BE2C (cell line): ENCODE results near the gene ADAMTS2.

Experiments used
- DNase-seq: peaks from one replicate; pipeline ENCODE4 v3.0.0-alpha.2; 2020
- H3K27me3 ChIP-seq: fragments of 250-450 bp; sonication (Bioruptor Pico); 2 replicates; pipeline ENCODE4 v1.5.1; 2020; ENCODE audit warnings: mild to moderate bottlenecking
- H3K36me3 ChIP-seq: fragments of 250-450 bp; sonication (Bioruptor Pico); 2 replicates; pipeline ENCODE4 v1.5.1; 2020; ENCODE audit warnings: mild to moderate bottlenecking
- H3K4me1 ChIP-seq: fragments of 250-450 bp; sonication (Bioruptor Pico); 2 replicates; pipeline ENCODE4 v1.5.1; 2020
- H3K4me3 ChIP-seq: 2 replicates; pipeline ENCODE4 v1.5.1; 2011; ENCODE audit warnings: low read depth, low read length
- H3K9me3 ChIP-seq: fragments of 250-450 bp; sonication (Bioruptor Pico); 2 replicates; pipeline ENCODE4 v1.5.1; 2020
- CTCF ChIP-seq: IDR thresholded peaks from 2 replicates; pipeline ENCODE4 v1.5.1; 2012; ENCODE audit warnings: mild to moderate bottlenecking, low read depth, low read length

The ADAMTS2 gene

GRCh38 chr5:179207920-179208705 is 137.1 kb downstream of the ADAMTS2 start:
- Histone ChIP-seq H3K4me1 (no peaks in the 10 kb centered on the region), H3K36me3 (no peaks in the 10 kb centered on the region), H3K4me3 (no peak overlapping the region), H3K9me3 (no peaks in the 10 kb centered on the region; the same call in 1 of the 2 replicates), H3K27me3 (no peaks in the 10 kb centered on the region)
- TF ChIP-seq CTCF, result no peak
- DNase-seq, result no peak

GRCh38 chr5:179207470-179207869 is 137.8 kb downstream of the ADAMTS2 start:
- H3K9me3 ChIP-seq, result no peaks in the 10 kb centered on the region; the same call in 1 of the 2 replicates
- TF ChIP-seq CTCF, result no peak
- no peaks in the 10 kb centered on the region for H3K27me3 ChIP-seq
- no peaks in the 10 kb centered on the region for H3K4me1 ChIP-seq
- H3K4me3 ChIP-seq, result no peak overlapping the region
- no peaks in the 10 kb centered on the region for H3K36me3 ChIP-seq
- DNase-seq, result no peak

- no peak for TF ChIP-seq CTCF
- no peaks in the 10 kb centered on the region for H3K36me3 ChIP-seq
Observed at GRCh38 chr5:179206366-179206765, 138.9 kb downstream of the ADAMTS2 start.

GRCh38 chr5:179205277-179205676 is 140.0 kb downstream of the ADAMTS2 start:
- Histone ChIP-seq H3K4me3 (no peak overlapping the region), H3K4me1 (no peaks in the 10 kb centered on the region), H3K9me3 (no peaks in the 10 kb centered on the region), H3K27me3 (no peaks in the 10 kb centered on the region), H3K36me3 (no peaks in the 10 kb centered on the region)
- DNase-seq, result no peak
- TF ChIP-seq CTCF, result no peak

More at GRCh38 chr5:179206366-179206765, 138.9 kb downstream of the ADAMTS2 start:
- Histone ChIP-seq H3K4me1 (no peaks in the 10 kb centered on the region), H3K9me3 (no peaks in the 10 kb centered on the region; the same call in 1 of the 2 replicates), H3K27me3 (no peaks in the 10 kb centered on the region), H3K4me3 (no peak overlapping the region)
- DNase-seq, result no peak

GRCh38 chr5:179204572-179204971 is 140.7 kb downstream of the ADAMTS2 start:
- Histone ChIP-seq H3K4me3 (no peak overlapping the region), H3K36me3 (no peaks in the 10 kb centered on the region), H3K9me3 (no peaks in the 10 kb centered on the region), H3K27me3 (no peaks in the 10 kb centered on the region), H3K4me1 (no peaks in the 10 kb centered on the region)
- DNase-seq, result no peak
- no peak for TF ChIP-seq CTCF

- no peaks in the 10 kb centered on the region for H3K27me3 ChIP-seq
- no peaks in the 10 kb centered on the region for H3K4me1 ChIP-seq
- TF ChIP-seq CTCF, result no peak
- no peaks in the 10 kb centered on the region for H3K9me3 ChIP-seq
- DNase-seq, result no peak
- H3K4me3 ChIP-seq, result no peak overlapping the region
- H3K36me3 ChIP-seq, result no peaks in the 10 kb centered on the region
Observed at GRCh38 chr5:179203248-179203647, 142.0 kb downstream of the ADAMTS2 start.
